GM19043 (cell line): Measurements from ENCODE around the gene KLHDC4.
"Not testable (repeated sequence)": the region's sequence is repeated elsewhere in the genome, so short reads cannot be mapped to it uniquely, and the experiment has no call there.

ENCODE experiments used
- ATAC-seq: cut with Tn5 transposase; IDR thresholded peaks from one replicate; pipeline ENCODE4 v1.9.1; 2021; ENCODE audit warnings: low read depth; ENCODE audit not compliant: unreplicated experiment

Gene KLHDC4

GRCh38 chr16:87687126-87687910, 78.5 kb downstream of the KLHDC4 start:
- no peak for ATAC-seq

GRCh38 chr16:87686697-87687096, 79.1 kb downstream of the KLHDC4 start:
- no peak for ATAC-seq

GRCh38 chr16:87685766-87686165, 80.0 kb downstream of the KLHDC4 start:
- no peak for ATAC-seq

GRCh38 chr16:87685405-87685755, 80.4 kb downstream of the KLHDC4 start:
- no peak for ATAC-seq

GRCh38 chr16:87684711-87685404, 80.9 kb downstream of the KLHDC4 start:
- no peak for ATAC-seq

- no peak for ATAC-seq
These were observed 81.6 kb downstream of the KLHDC4 start for GRCh38 chr16:87684106-87684677.

- ATAC-seq, result no peak
These were observed 82.9 kb downstream of the KLHDC4 start for GRCh38 chr16:87682852-87683399.

GRCh38 chr16:87681981-87682570, 83.7 kb downstream of the KLHDC4 start:
- ATAC-seq, result no peak

- not testable (repeated sequence) for ATAC-seq
These were observed 84.7 kb downstream of the KLHDC4 start for GRCh38 chr16:87681051-87681602.

- no peak for ATAC-seq
These were observed 85.5 kb downstream of the KLHDC4 start for GRCh38 chr16:87680272-87680644.

GRCh38 chr16:87679593-87680271, 86.1 kb downstream of the KLHDC4 start:
- no peak for ATAC-seq

GRCh38 chr16:87678618-87679017, 87.2 kb downstream of the KLHDC4 start:
- no peak for ATAC-seq

GRCh38 chr16:87677830-87678229, 88.0 kb downstream of the KLHDC4 start:
- ATAC-seq, result no peak

GRCh38 chr16:87675111-87675719, 90.6 kb downstream of the KLHDC4 start:
- ATAC-seq, result no peak

GRCh38 chr16:87674419-87674818, 91.4 kb downstream of the KLHDC4 start:
- ATAC-seq, result no peak

- no peak for ATAC-seq
These were observed 94.0 kb downstream of the KLHDC4 start for GRCh38 chr16:87671715-87672270.

GRCh38 chr16:87671221-87671620, 94.6 kb downstream of the KLHDC4 start:
- no peak for ATAC-seq

GRCh38 chr16:87669672-87670071, 96.1 kb downstream of the KLHDC4 start:
- no peak for ATAC-seq

GRCh38 chr16:87667946-87668345, 97.8 kb downstream of the KLHDC4 start:
- ATAC-seq, result no peak

- no peak for ATAC-seq
These were observed 98.3 kb downstream of the KLHDC4 start for GRCh38 chr16:87667443-87667842.
